Naive thymus-derived CD4-positive, alpha-beta T cell (primary cell): ENCODE data around the gene BATF2. TPM values are rescaled to one million over a fixed set of nuclear protein-coding genes. Genes with fewer than 3 reads are reported as not detected.
"Not testable (repeated sequence)": the region's sequence is repeated elsewhere in the genome, so short reads cannot be mapped to it uniquely, and the experiment has no call there.

ENCODE experiments used
- ATAC-seq: fragments of 150-1000 bp; cut with Tn5 transposase; 2 replicates; pipeline ENCODE4 v1.10.0; 2021; ENCODE audit warnings: mild to moderate bottlenecking, moderate library complexity
- CTCF ChIA-PET: fragments of 350-600 bp; sonication (Branson Sonifier 250); formaldehyde crosslinking; loops from one replicate; lab custom pipeline; 2021; ENCODE audit warnings: antibody characterized with exemption; lab: Charles Lee
- POLR2A ChIA-PET: fragments of 350-600 bp; sonication (Branson Sonifier 250); formaldehyde crosslinking; loops from one replicate; lab custom pipeline; 2021; ENCODE audit warnings: antibody characterized with exemption, inconsistent platforms; lab: Charles Lee
- DNase-seq, 9 donors: peaks; one replicate each; pipeline versions ENCODE4 v3.0.0 to v3.0.0-alpha.2; 2020 to 2022; ENCODE audit warnings: mixed read lengths in 1 of 9
- H3K27ac ChIP-seq: one replicate; pipeline ENCODE4 v1.7.0; 2013; ENCODE audit warnings: mild to moderate bottlenecking, low read depth, low read length, moderate library complexity
- H3K27me3 ChIP-seq, 2 donors: one replicate each; pipeline ENCODE4 v1.7.0; 2013; ENCODE audit warnings: low read length in 2 of 2, mild to moderate bottlenecking in 2 of 2, moderate library complexity in 2 of 2; ENCODE audit not compliant: control insufficient read depth in 2 of 2, insufficient read depth in 2 of 2
- H3K36me3 ChIP-seq, 3 experiments: 1 replicate in 2 of 3; 2 replicates in 1 of 3; pipeline ENCODE4 v1.7.0; 2013; ENCODE audit warnings: low read length in 3 of 3, mild to moderate bottlenecking in 3 of 3, moderate library complexity in 1 of 3; ENCODE audit not compliant: insufficient read depth in 3 of 3, control insufficient read depth in 2 of 3
- H3K4me1 ChIP-seq, 2 donors: one replicate each; pipeline ENCODE4 v1.7.0; 2013; ENCODE audit warnings: low read length in 2 of 2, mild to moderate bottlenecking in 2 of 2, moderate library complexity in 1 of 2; ENCODE audit not compliant: control insufficient read depth in 2 of 2, insufficient read depth in 2 of 2
- H3K4me3 ChIP-seq: 2 replicates; pipeline ENCODE4 v1.7.0; 2013; ENCODE audit warnings: mild to moderate bottlenecking, low read length
- H3K9me3 ChIP-seq, 3 experiments: 1 replicate in 2 of 3; 2 replicates in 1 of 3; pipeline ENCODE4 v1.7.0; 2013; ENCODE audit warnings: low read length in 3 of 3; ENCODE audit not compliant: control insufficient read depth in 2 of 3
- H3K27ac Mint-ChIP-seq, 9 donors: one replicate each; pipeline ENCODE4 v1.8.0; 2020 to 2022; ENCODE audit warnings: mixed read lengths in 9 of 9, mild to moderate bottlenecking in 8 of 9, moderate library complexity in 5 of 9, inconsistent platforms in 2 of 9
- H3K27me3 Mint-ChIP-seq, 5 donors: one replicate each; pipeline ENCODE4 v1.8.0; 2021 to 2022; ENCODE audit warnings: mixed read lengths in 5 of 5, mild to moderate bottlenecking in 1 of 5
- H3K36me3 Mint-ChIP-seq, 5 donors: one replicate each; pipeline ENCODE4 v1.8.0; 2020 to 2022; ENCODE audit warnings: mixed read lengths in 5 of 5, mild to moderate bottlenecking in 3 of 5, inconsistent platforms in 1 of 5
- H3K4me1 Mint-ChIP-seq, 7 donors: one replicate each; pipeline ENCODE4 v1.8.0; 2020 to 2022; ENCODE audit warnings: mixed read lengths in 7 of 7, mild to moderate bottlenecking in 3 of 7, inconsistent platforms in 1 of 7
- H3K4me3 Mint-ChIP-seq, 10 donors: one replicate each; pipeline ENCODE4 v1.8.0; 2020 to 2022; ENCODE audit warnings: mild to moderate bottlenecking in 10 of 10, mixed read lengths in 10 of 10, moderate library complexity in 6 of 10, inconsistent platforms in 2 of 10
- H3K9me3 Mint-ChIP-seq, 11 donors: one replicate each; pipeline ENCODE4 v1.8.0; 2020 to 2022; ENCODE audit warnings: mixed read lengths in 11 of 11, mild to moderate bottlenecking in 4 of 11, inconsistent platforms in 1 of 11, moderate library complexity in 1 of 11
- intact Hi-C, 2 donors: fragments of 100-400 bp; cut with micrococcal nuclease; formaldehyde crosslinking; loops; one replicate each; pipeline ENCODE4 v1.15.1; 2023
- polyA plus RNA-seq, 2 donors: library from polyadenylated mRNA; unstranded; fragments of 300-500 nt; fragmentation: Illumina TruSeq; gene quantifications; one replicate each; pipeline ENCODE4 v1.2.3, GENCODE V29; 2021
- total RNA-seq, 6 experiments: library from RNA in 5 of 6; stranded (reverse) in 5 of 6; gene quantifications; 1 replicate in 5 of 6; 2 replicates in 1 of 6; pipeline ENCODE4 v1.2.3 and lab custom pipeline; 2021 to 2026

BATF2 gene
- total and polyA plus RNA-seq, 7 experiments from 2014 or later: 0.39 TPM; not detected in 6

DNA sequence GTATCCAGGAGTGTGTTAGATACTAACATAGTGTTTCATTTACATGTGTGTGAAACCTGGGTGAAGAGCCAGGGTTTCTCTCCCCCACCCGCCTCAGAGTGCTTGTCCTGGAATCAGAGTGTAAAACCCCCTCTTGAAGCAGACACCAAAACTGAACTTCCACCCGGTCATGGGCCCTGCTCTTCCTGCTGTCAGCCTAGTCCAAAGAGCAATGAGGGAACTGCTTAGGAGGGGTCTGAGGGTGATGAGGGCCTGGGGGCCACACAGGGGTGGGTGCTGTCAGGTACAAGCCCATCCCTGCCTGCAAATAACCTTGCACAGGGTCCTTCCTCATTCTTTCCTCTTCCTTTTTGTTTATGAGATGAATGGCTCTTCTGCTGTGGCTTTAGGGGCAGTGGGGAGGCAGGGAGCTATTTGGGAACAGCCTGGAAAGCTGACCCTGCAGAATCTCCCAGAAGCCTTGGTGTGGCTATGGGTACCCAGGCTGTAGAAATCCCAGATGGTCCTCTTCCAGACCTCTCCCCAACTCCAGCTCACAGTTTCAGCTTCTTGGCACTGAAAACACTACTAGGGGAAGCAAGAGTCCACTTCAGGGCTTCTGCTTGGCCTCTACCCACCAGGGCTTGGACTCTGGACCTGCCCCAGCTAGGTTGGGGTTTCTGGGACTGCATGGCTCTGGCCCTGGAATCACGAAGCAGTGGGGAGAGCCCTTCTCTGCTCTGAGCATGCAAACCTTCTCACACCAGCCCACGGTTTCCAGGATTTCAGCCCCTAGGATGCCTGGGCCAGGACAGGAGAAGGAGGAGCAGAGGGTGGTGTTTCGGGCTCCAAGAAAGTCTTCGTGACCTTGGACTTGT is 8.5 kb downstream of the BATF2 start:
- Histone ChIP-seq H3K36me3 (no peaks in the 10 kb centered on the region), H3K27me3 (no peaks in the 10 kb centered on the region), H3K27ac (no peak overlapping the region), H3K9me3 (no peaks in the 10 kb centered on the region), H3K4me1 (peaks cover 3 to 8% of the 10 kb centered on the region in 2 donors), H3K4me3 (no peak overlapping the region)
- no peak overlapping the region for H3K4me3 Mint-ChIP-seq
- ATAC-seq (no peak), DNase-seq (no peak)
- CTCF ChIA-PET: interaction anchor here (0.6 kb wide), 1 partner anchor 152 kb away, joined by 3 read pairs; no protein-coding TSS in a partner anchor
- intact Hi-C loops: no loop called here
- peaks cover 0 to 18% (median under 1%) of the 10 kb centered on the region in 5 donors for H3K27me3 Mint-ChIP-seq
- no peaks in the 10 kb centered on the region for H3K36me3 Mint-ChIP-seq
- no peaks in the 10 kb centered on the region for H3K9me3 Mint-ChIP-seq
- H3K4me1 Mint-ChIP-seq: peaks cover 8 to 17% (median 13%) of the 10 kb centered on the region in 7 donors
- no peak overlapping the region for H3K27ac Mint-ChIP-seq
- POLR2A ChIA-PET: interaction anchor here (0.8 kb wide), 1 partner anchor 50 kb away, joined by 4 read pairs; no protein-coding TSS in a partner anchor

- H3K4me3 Mint-ChIP-seq, H3K4me1 ChIP-seq, H3K4me3 ChIP-seq, POLR2A ChIA-PET, CTCF ChIA-PET, H3K27ac ChIP-seq, H3K27me3 ChIP-seq, H3K36me3 Mint-ChIP-seq, H3K9me3 Mint-ChIP-seq, ATAC-seq, DNase-seq, H3K9me3 ChIP-seq, intact Hi-C loops, H3K27ac Mint-ChIP-seq, H3K4me1 Mint-ChIP-seq, H3K36me3 ChIP-seq: not testable (repeated sequence)
- peaks cover 0 to 19% (median 8%) of the 10 kb centered on the region in 5 donors for H3K27me3 Mint-ChIP-seq
Observed at GRCh38 chr11:64983339-64983738, 13.4 kb downstream of the BATF2 start.

DNA sequence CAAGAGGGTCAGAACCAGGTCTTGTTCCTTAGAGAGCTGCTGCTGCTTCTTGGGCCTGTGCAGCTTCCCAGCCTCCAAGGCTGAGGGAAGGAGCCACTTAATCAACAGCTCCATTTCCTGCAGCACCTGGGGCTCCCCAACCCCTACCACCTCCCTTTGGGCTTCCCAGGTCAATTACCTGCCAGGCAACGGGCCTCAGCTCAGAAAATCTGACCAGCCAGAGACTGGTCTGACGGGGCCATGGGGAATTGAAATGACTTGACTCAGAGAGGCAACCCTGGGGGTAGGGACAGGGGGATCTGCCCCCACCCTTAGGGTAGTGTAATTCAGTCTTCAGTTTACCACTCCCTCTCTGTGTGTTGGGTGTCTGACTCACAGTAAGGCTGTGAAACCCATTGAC is 20.1 kb downstream of the BATF2 start:
- H3K9me3 Mint-ChIP-seq: peaks cover 0 to 5% (median 0%) of the 10 kb centered on the region in 11 donors
- Histone ChIP-seq H3K4me3 (no peak overlapping the region), H3K27me3 (no peaks in the 10 kb centered on the region), H3K4me1 (peaks cover 0 to 6% of the 10 kb centered on the region in 2 donors), H3K36me3 (no peaks in the 10 kb centered on the region), H3K27ac (no peak overlapping the region), H3K9me3 (no peaks in the 10 kb centered on the region)
- H3K27ac Mint-ChIP-seq: no peak overlapping the region
- no peaks in the 10 kb centered on the region for H3K36me3 Mint-ChIP-seq
- intact Hi-C loops: no loop called here
- no peak overlapping the region for H3K4me3 Mint-ChIP-seq
- CTCF ChIA-PET: no interaction called here
- peaks cover 0 to 7% (median 5%) of the 10 kb centered on the region in 7 donors for H3K4me1 Mint-ChIP-seq
- POLR2A ChIA-PET: no interaction called here
- DNase-seq: no peak
- ATAC-seq: no peak
- H3K27me3 Mint-ChIP-seq: peaks cover 0 to 4% (median 4%) of the 10 kb centered on the region in 5 donors

- no peak overlapping the region for H3K27ac ChIP-seq
- H3K36me3 Mint-ChIP-seq: no peaks in the 10 kb centered on the region
Observed at GRCh38 chr11:64974124-64974523, 22.6 kb downstream of the BATF2 start.

DNA sequence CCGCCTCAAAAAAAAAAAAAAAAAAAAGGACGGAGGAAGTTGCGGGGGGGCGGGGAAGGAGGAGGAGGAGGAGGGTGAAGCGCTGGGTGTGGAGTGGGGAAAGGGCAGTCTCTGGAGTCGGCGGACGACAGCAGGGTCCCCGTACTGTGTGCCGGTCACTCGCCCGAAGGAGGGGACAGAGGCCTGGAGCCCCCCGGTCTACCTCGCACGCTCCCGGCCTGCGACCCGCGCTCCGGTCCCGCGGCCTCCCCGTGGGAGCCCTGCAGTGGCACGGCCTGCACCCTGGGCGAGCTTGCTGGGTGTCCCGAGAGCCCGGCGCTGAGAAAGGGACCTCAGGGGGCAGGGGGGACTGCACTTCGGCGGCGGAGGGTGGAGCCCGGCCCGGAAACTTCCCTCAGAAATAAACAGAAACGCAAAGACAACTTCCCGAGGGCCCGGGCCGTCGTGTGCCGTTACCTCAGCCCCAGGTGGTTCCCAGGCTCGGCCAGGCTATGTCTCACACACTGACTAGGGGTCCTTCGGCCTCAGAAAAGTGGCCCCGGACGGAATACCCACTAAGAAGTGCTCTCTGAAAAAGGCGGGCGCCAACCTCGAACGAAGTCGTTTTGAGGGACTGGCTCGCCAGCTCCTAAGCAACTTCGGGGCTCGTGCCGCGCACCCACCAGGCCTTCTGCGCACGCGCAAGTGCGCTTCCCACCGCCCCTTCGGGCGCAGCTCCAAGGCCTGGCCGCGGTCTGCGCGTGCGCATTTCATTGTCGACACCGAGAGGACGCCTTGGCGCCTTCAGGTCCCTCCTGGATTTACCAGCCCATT is 25.1 kb downstream of the BATF2 start, which contains the start of gene MAJIN:
MAJIN (minus strand) TSS at position 688 of the 813 bp plus-strand sequence. CDS start 12,703 bp downstream, outside the sequence.
- ChIA-PET POLR2A (interaction anchor here (0.9 to 1.9 kb wide), 4 partner anchors 123 to 193 kb away, joined by 3 to 5 read pairs (median 4); partner anchors contain the start of genes FAU, MEN1, MRPL49 and SF1), CTCF (interaction anchor here (0.5 kb wide), 1 partner anchor 269 kb away, joined by 3 read pairs; no protein-coding TSS in a partner anchor)
- Histone ChIP-seq H3K9me3 (no peaks in the 10 kb centered on the region), H3K4me1 (peaks cover 0 to 8% of the 10 kb centered on the region in 2 donors), H3K4me3 (peak within 1 kb of the TSS; percentile 32), H3K27ac (peak within 1 kb of the TSS; percentile 63), H3K36me3 (no peaks in the 10 kb centered on the region), H3K27me3 (no peaks in the 10 kb centered on the region)
- intact Hi-C loops: loop anchor here in 1 of 2 donors (1.0 kb wide), 1 partner anchor 47 kb away; the partner anchor contains the start of gene PPP2R5B
- Mint-ChIP-seq H3K27me3 (no peaks in the 10 kb centered on the region), H3K4me1 (peaks cover 0 to 23% (median 14%) of the 10 kb centered on the region in 7 donors), H3K9me3 (no peaks in the 10 kb centered on the region), H3K36me3 (no peaks in the 10 kb centered on the region), H3K27ac (peak within 1 kb of the TSS; percentile 70 to 91 (median 83)), H3K4me3 (peak within 1 kb of the TSS; percentile 60 to 87 (median 78))
- ATAC-seq (peak; percentile 86), DNase-seq (peak; percentile 80 to 92 (median 87))

More at GRCh38 chr11:64974124-64974523, 22.6 kb downstream of the BATF2 start:
- Histone ChIP-seq H3K36me3 (no peaks in the 10 kb centered on the region), H3K27me3 (no peaks in the 10 kb centered on the region), H3K9me3 (no peaks in the 10 kb centered on the region), H3K4me1 (peaks cover 0 to 8% of the 10 kb centered on the region in 2 donors), H3K4me3 (no peak overlapping the region)
- intact Hi-C loops: no loop called here
- Mint-ChIP-seq H3K27ac (peak overlapping the region in 1 of 9 donors; percentile 47), H3K4me1 (peaks cover 0 to 20% (median 14%) of the 10 kb centered on the region in 7 donors), H3K9me3 (peaks cover 0 to 5% (median 0%) of the 10 kb centered on the region in 11 donors), H3K27me3 (no peaks in the 10 kb centered on the region), H3K4me3 (no peak overlapping the region)
- CTCF ChIA-PET: no interaction called here
- ATAC-seq: no peak
- POLR2A ChIA-PET: no interaction called here
- DNase-seq: no peak

- ATAC-seq: no peak
- Histone ChIP-seq H3K27me3 (no peaks in the 10 kb centered on the region), H3K4me3 (no peak overlapping the region), H3K36me3 (no peaks in the 10 kb centered on the region), H3K9me3 (no peaks in the 10 kb centered on the region), H3K4me1 (peaks cover 0 to 8% of the 10 kb centered on the region in 2 donors), H3K27ac (no peak overlapping the region)
- Mint-ChIP-seq H3K36me3 (no peaks in the 10 kb centered on the region), H3K4me3 (peak overlapping the region; percentile 37 to 87 (median 70)), H3K4me1 (peaks cover 0 to 23% (median 14%) of the 10 kb centered on the region in 7 donors), H3K9me3 (no peaks in the 10 kb centered on the region), H3K27me3 (no peaks in the 10 kb centered on the region), H3K27ac (peak overlapping the region; percentile 54 to 91 (median 82))
- intact Hi-C loops: no loop called here
- DNase-seq: peak in 6 of 9 donors; percentile 4 to 47 (median 14)
- ChIA-PET POLR2A (no interaction called here), CTCF (no interaction called here)
Observed at GRCh38 chr11:64970731-64971151, 26.0 kb downstream of the BATF2 start.
